Endodermal cell (in vitro differentiated cells): Measurements from ENCODE around the gene DHX58. TPM values are rescaled to one million over a fixed set of nuclear protein-coding genes. Genes with fewer than 3 reads are reported as not detected.

Experiments
- DNase-seq: peaks from one replicate; pipeline ENCODE4 v3.0.0-alpha.2; 2017
- H3K27ac ChIP-seq: 2 replicates; pipeline ENCODE4 v1.5.1; 2013; ENCODE audit warnings: mild to moderate bottlenecking, low read depth, low read length, moderate library complexity
- H3K27me3 ChIP-seq: 2 replicates; pipeline ENCODE4 v1.6.1; 2013; ENCODE audit warnings: mild to moderate bottlenecking, low read length, moderate library complexity; ENCODE audit not compliant: insufficient read depth, control insufficient read depth, poor library complexity, severe bottlenecking
- H3K36me3 ChIP-seq: 2 replicates; pipeline ENCODE4 v1.7.0; 2013; ENCODE audit warnings: mild to moderate bottlenecking, low read length, moderate library complexity; ENCODE audit not compliant: control insufficient read depth, insufficient read depth
- H3K4me1 ChIP-seq: one replicate; pipeline ENCODE4 v1.7.0; 2013; ENCODE audit warnings: low read length; ENCODE audit not compliant: control insufficient read depth, insufficient read depth
- H3K4me3 ChIP-seq: 2 replicates; pipeline ENCODE4 v1.5.1; 2013; ENCODE audit warnings: mild to moderate bottlenecking, low read length, moderate library complexity
- H3K9ac ChIP-seq: 2 replicates; pipeline ENCODE4 v1.6.1; 2013; ENCODE audit warnings: mild to moderate bottlenecking, low read length, moderate library complexity; ENCODE audit not compliant: poor library complexity, severe bottlenecking; ENCODE audit errors: extremely low read depth
- H3K9me3 ChIP-seq: 2 replicates; pipeline ENCODE4 v1.6.1; 2013; ENCODE audit warnings: mild to moderate bottlenecking, low read length, moderate library complexity; ENCODE audit not compliant: control insufficient read depth
- H3K27ac Mint-ChIP-seq: 2 replicates; pipeline ENCODE4 v1.8.0; 2020; ENCODE audit warnings: mixed read lengths
- H3K27me3 Mint-ChIP-seq: 2 replicates; pipeline ENCODE4 v1.8.0; 2021; ENCODE audit warnings: mild to moderate bottlenecking, mixed read lengths; ENCODE audit not compliant: insufficient read depth
- H3K36me3 Mint-ChIP-seq: 2 replicates; pipeline ENCODE4 v1.8.0; 2020; ENCODE audit warnings: low read depth, mixed read lengths
- H3K4me1 Mint-ChIP-seq: 2 replicates; pipeline ENCODE4 v1.8.0; 2020; ENCODE audit warnings: mixed read lengths
- H3K4me3 Mint-ChIP-seq: 2 replicates; pipeline ENCODE4 v1.8.0; 2020; ENCODE audit warnings: mild to moderate bottlenecking, moderate library complexity, mixed read lengths
- H3K9me3 Mint-ChIP-seq: 2 replicates; pipeline ENCODE4 v1.8.0; 2020; ENCODE audit warnings: mild to moderate bottlenecking, mixed read lengths
- CTCF ChIP-seq: fragments of 200-600 bp; sonication (generic); conservative IDR thresholded peaks from 2 replicates; pipeline ENCODE4 v1.5.0; 2021; ENCODE audit warnings: antibody characterized with exemption, mild to moderate bottlenecking
- WGBS, 2 experiments: methylation state at CpG; one replicate each; pipeline versions ENCODE4 v1.1.5 to v1.1.7; 2013; ENCODE audit warnings: missing lambda C conversion rate in 2 of 2, mixed read lengths in 1 of 2; ENCODE audit not compliant: insufficient coverage in 1 of 2, insufficient read length in 1 of 2; 5-methylcytosine and 5-hydroxymethylcytosine counted together
- total RNA-seq, 2 donors: library from RNA; stranded (reverse); fragmentation: NEBNext Ultra II Directional in 1 of 2; extraction: Animal tissue kit (Norgen Biotek cat#: 25700) in 1 of 2; gene quantifications; 2 replicates in 1 of 2; 3 replicates in 1 of 2; pipeline ENCODE4 v1.2.1, GENCODE V29; 2021

DHX58 gene
- total RNA-seq, 2 donors from 2014 or later: 0.38 to 0.48 TPM

GRCh38 chr17:42058063-42058462 lies 54.5 kb downstream of the DHX58 start:
- Mint-ChIP-seq H3K9me3 (no peaks in the 10 kb centered on the region), H3K27ac (no peak overlapping the region), H3K4me1 (peaks cover 28% of the 10 kb centered on the region), H3K4me3 (no peak overlapping the region), H3K36me3 (no peaks in the 10 kb centered on the region), H3K27me3 (peaks cover 8% of the 10 kb centered on the region)
- TF ChIP-seq CTCF: no peak
- WGBS, 2 experiments: 89 to 90% methylated on average over 7 of the region's 7 CpGs
- H3K9me3 ChIP-seq: no peaks in the 10 kb centered on the region
- H3K4me1 ChIP-seq: peaks cover 7% of the 10 kb centered on the region
- no peak overlapping the region for H3K27ac ChIP-seq
- DNase-seq: no peak
- no peak overlapping the region for H3K9ac ChIP-seq
- H3K27me3 ChIP-seq: no peaks in the 10 kb centered on the region
- no peak overlapping the region for H3K4me3 ChIP-seq
- no peaks in the 10 kb centered on the region for H3K36me3 ChIP-seq

GRCh38 chr17:42056635-42057034 lies 55.9 kb downstream of the DHX58 start:
- Mint-ChIP-seq H3K4me1 (peaks cover 25% of the 10 kb centered on the region), H3K36me3 (no peaks in the 10 kb centered on the region), H3K9me3 (no peaks in the 10 kb centered on the region), H3K4me3 (no peak overlapping the region), H3K27ac (no peak overlapping the region), H3K27me3 (peaks cover 19% of the 10 kb centered on the region)
- no peak overlapping the region for H3K9ac ChIP-seq
- no peaks in the 10 kb centered on the region for H3K27me3 ChIP-seq
- no peak overlapping the region for H3K27ac ChIP-seq
- H3K36me3 ChIP-seq: no peaks in the 10 kb centered on the region
- H3K9me3 ChIP-seq: no peaks in the 10 kb centered on the region
- no peak for DNase-seq
- no peak for TF ChIP-seq CTCF
- H3K4me1 ChIP-seq: peaks cover 7% of the 10 kb centered on the region
- WGBS, 2 experiments: 89 to 90% methylated on average over 3 of the region's 3 CpGs
- H3K4me3 ChIP-seq: no peak overlapping the region

GRCh38 chr17:42055496-42055895 lies 57.0 kb downstream of the DHX58 start:
- Mint-ChIP-seq H3K4me3 (peak overlapping the region; percentile 14), H3K27me3 (peaks cover 26% of the 10 kb centered on the region), H3K36me3 (no peaks in the 10 kb centered on the region), H3K4me1 (peaks cover 34% of the 10 kb centered on the region), H3K27ac (no peak overlapping the region), H3K9me3 (no peaks in the 10 kb centered on the region)
- no peak overlapping the region for H3K27ac ChIP-seq
- 52 to 80% methylated on average over 1 to 6 of the region's 6 CpGs for WGBS, 2 experiments
- no peak overlapping the region for H3K9ac ChIP-seq
- H3K4me3 ChIP-seq: no peak overlapping the region
- TF ChIP-seq CTCF: no peak
- H3K27me3 ChIP-seq: no peaks in the 10 kb centered on the region
- no peaks in the 10 kb centered on the region for H3K36me3 ChIP-seq
- DNase-seq: peak; percentile 78
- H3K9me3 ChIP-seq: no peaks in the 10 kb centered on the region
- H3K4me1 ChIP-seq: peaks cover 10% of the 10 kb centered on the region
